Adrenal gland (tissue), 12 donors: ENCODE results near the gene ZYG11B. TPM values are rescaled to one million over a fixed set of nuclear protein-coding genes. Genes with fewer than 3 reads are reported as not detected.
"Not testable (repeated sequence)": the region's sequence is repeated elsewhere in the genome, so short reads cannot be mapped to it uniquely, and the experiment has no call there.

Experiments
- DNase-seq, 7 donors: peaks; one replicate each; pipeline ENCODE4 v3.0.0-alpha.2; 2019 to 2020
- H3K27ac ChIP-seq, 5 donors: fragments of 200-600 bp; sonication (generic) in 4 of 5; 1 replicate in 3 of 5; 2 replicates in 2 of 5; pipeline versions ENCODE4 v1.5.1 to v1.8.0; 2016 to 2020; ENCODE audit warnings: mild to moderate bottlenecking in 1 of 5
- H3K27me3 ChIP-seq: fragments of 200-600 bp; 2 replicates; pipeline ENCODE4 v1.8.0; 2021
- H3K36me3 ChIP-seq, 2 donors: fragments of 200-600 bp; replicated peaks in 1 of 2; 1 replicate in 1 of 2; 2 replicates in 1 of 2; pipeline versions ENCODE4 v1.5.1 to v1.8.0; 2018 to 2022
- H3K4me1 ChIP-seq, 2 donors: fragments of 200-600 bp; replicated peaks in 1 of 2; 1 replicate in 1 of 2; 2 replicates in 1 of 2; pipeline versions ENCODE4 v1.5.1 to v1.8.0; 2018 to 2021
- H3K4me3 ChIP-seq, 4 donors: fragments of 200-600 bp; sonication (generic) in 3 of 4; one replicate each; pipeline ENCODE4 v1.5.1; 2016 to 2018
- H3K9me3 ChIP-seq, 3 donors: fragments of 200-600 bp; sonication (generic) in 1 of 3; replicated peaks in 1 of 3; 1 replicate in 2 of 3; 2 replicates in 1 of 3; pipeline versions ENCODE4 v1.5.1 to v1.8.0; 2016 to 2021
- POLR2A ChIP-seq, 2 donors: fragments of 450-650 bp; IDR thresholded peaks; one replicate each; pipeline ENCODE4 v1.6.1; 2017; ENCODE audit warnings: antibody characterized with exemption in 2 of 2, mild to moderate bottlenecking in 2 of 2, moderate library complexity in 1 of 2
- WGBS, 4 donors: extraction: QIAGEN DNeasy Blood & Tissue Kit in 2 of 4; methylation state at CpG; one replicate each; pipeline versions ENCODE4 v1.1.5 to v1.1.7; 2013 to 2017; 5-methylcytosine and 5-hydroxymethylcytosine counted together
- intact Hi-C, 2 donors: fragments of 100-400 bp; cut with DNase I; formaldehyde crosslinking; loops; one replicate each; pipeline versions ENCODE4 v1.14.1 to v1.15.0; 2022 to 2023
- polyA plus RNA-seq, 3 donors: library from polyadenylated mRNA; stranded (reverse); fragments of 200-250 nt in 2 of 3; fragments of 350-450 nt in 1 of 3; fragmentation: Illumina TruSeq in 1 of 3; extraction: RNeasy Lipid Tissue Mini Kit (QIAGEN cat#74804) in 1 of 3; gene quantifications; one replicate each; pipeline ENCODE4 v1.2.3, GENCODE V29; 2013 to 2014
- total RNA-seq, 9 donors: library from RNA; depleted of rRNA in 4 of 9; stranded (reverse); fragments of >200 nt in 4 of 9; fragments of 120-200 nt in 1 of 9; fragmentation: NEBNext Ultra II Directional in 1 of 9; extraction: Animal tissue kit (Norgen Biotek cat#: 25700) in 1 of 9; gene quantifications; one replicate each; pipeline versions ENCODE4 v1.1.0 to v1.2.4, GENCODE V29; 2013 to 2023
- TF ChIP-seq, protein P1 (sequence below), 6 experiments: fragments of 450-650 bp in 4 of 6; fragments of 200-600 bp in 2 of 6; sonication (generic) in 1 of 6; IDR thresholded peaks; 1 replicate in 5 of 6; 2 replicates in 1 of 6; pipeline versions ENCODE4 v1.5.1 to v1.8.0; 2016 to 2021; ENCODE audit warnings: antibody characterized with exemption in 6 of 6, mild to moderate bottlenecking in 2 of 6, moderate library complexity in 1 of 6
- donor health status: healthy with polysubstance abuse.
- donor health status: Bipolar disorder and iron deficiency.
- donor health status: DM: yes; HTN: yes; CAD: no.
- donor health status: DM: no; HTN: no; CAD: no.
- donor health status: DM: no; HTN: no; CAD: no.
- donor health status: DM: yes; HTN: yes; CAD: no.

Gene ZYG11B
- total and polyA plus RNA-seq, 12 donors, result 4.5 to 63.5 (median 38.8) TPM

DNA sequence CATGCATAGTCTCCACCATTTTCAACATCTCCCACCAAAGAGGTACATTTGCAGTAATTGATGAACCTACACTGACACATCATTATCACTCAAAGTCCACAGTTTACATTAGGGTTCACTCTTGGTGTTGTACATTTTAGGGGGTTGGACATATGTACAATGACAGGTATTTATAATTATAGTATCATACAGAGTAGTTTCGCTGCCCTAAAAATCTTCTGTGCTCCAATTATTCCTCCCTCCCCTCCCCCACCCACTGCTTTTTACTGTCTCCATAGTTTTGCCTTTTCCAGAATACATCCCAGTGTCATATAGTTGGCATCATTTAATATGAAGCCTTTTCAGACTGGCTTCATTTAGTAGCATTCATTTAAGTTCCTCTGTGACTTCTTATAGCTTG, 41.7 kb upstream of the ZYG11B start:
- no peak overlapping the region for H3K4me3 ChIP-seq
- TF ChIP-seq POLR2A (IDR thresholded peaks at IDR 0.05), result no peak
- TF ChIP-seq, protein P1, sequence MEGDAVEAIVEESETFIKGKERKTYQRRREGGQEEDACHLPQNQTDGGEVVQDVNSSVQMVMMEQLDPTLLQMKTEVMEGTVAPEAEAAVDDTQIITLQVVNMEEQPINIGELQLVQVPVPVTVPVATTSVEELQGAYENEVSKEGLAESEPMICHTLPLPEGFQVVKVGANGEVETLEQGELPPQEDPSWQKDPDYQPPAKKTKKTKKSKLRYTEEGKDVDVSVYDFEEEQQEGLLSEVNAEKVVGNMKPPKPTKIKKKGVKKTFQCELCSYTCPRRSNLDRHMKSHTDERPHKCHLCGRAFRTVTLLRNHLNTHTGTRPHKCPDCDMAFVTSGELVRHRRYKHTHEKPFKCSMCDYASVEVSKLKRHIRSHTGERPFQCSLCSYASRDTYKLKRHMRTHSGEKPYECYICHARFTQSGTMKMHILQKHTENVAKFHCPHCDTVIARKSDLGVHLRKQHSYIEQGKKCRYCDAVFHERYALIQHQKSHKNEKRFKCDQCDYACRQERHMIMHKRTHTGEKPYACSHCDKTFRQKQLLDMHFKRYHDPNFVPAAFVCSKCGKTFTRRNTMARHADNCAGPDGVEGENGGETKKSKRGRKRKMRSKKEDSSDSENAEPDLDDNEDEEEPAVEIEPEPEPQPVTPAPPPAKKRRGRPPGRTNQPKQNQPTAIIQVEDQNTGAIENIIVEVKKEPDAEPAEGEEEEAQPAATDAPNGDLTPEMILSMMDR (IDR thresholded peaks at IDR 0.05), result no peak
- H3K4me1 ChIP-seq, result no peaks in the 10 kb centered on the region
- no peak for DNase-seq
- WGBS, 4 donors, result 86 to 96% (median 91%) methylated on average over 1 of the region's 1 CpG
- no peak overlapping the region for H3K27ac ChIP-seq
- no peaks in the 10 kb centered on the region for H3K27me3 ChIP-seq
- H3K9me3 ChIP-seq, result no peaks in the 10 kb centered on the region
- intact Hi-C loops, result loop anchor here (10.0 kb wide), 2 partner anchors 250 to 280 kb away; partner anchors contain the start of genes ORC1 (in 1 of the 2) and PRPF38A (in 1 of the 2)
- H3K36me3 ChIP-seq, result peaks cover 0 to 14% of the 10 kb centered on the region in 2 donors

DNA sequence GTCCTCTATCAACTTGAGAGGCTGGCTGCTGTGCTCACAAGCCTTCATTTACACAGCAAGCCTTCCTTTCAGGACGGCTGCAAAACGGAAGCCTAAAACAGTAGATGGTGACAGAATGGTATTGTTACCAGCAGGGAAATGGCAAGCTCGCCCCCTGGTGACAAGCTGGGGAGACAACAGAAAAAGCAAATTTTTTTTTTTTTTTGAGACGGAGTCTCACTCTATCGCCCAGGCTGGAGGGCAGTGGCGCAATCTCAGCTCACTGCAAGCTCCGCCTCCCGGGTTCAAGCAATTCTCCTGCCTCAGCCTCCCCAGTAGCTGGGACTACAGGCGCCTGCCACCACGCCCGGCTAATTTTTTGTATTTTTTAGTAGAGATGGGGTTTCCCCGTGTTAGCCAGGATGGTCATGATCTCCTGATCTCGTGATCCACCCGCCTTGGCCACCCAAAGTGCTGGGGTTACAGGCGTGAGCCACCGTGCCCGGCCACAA, 39.9 kb upstream of the ZYG11B start:
- TF ChIP-seq, protein P1 (IDR thresholded peaks at IDR 0.05), result peak; percentile 75 to 87 (median 82)
- intact Hi-C loops, result loop anchor here (10.0 kb wide), 2 partner anchors 252 to 282 kb away; partner anchors contain the start of genes ORC1 (in 1 of the 2) and PRPF38A (in 1 of the 2)
- Histone ChIP-seq H3K36me3 (peaks cover 0 to 25% of the 10 kb centered on the region in 2 donors), H3K27ac (peak overlapping the region in 1 of 5 donors; percentile 8)
- H3K4me1 ChIP-seq, H3K27me3 ChIP-seq, H3K9me3 ChIP-seq, H3K4me3 ChIP-seq: not testable (repeated sequence)
- WGBS, 4 donors, result 52 to 59% (median 56%) methylated on average over 16 to 17 of the region's 17 CpGs
- DNase-seq, result peak; percentile 68 to 88 (median 77)

DNA sequence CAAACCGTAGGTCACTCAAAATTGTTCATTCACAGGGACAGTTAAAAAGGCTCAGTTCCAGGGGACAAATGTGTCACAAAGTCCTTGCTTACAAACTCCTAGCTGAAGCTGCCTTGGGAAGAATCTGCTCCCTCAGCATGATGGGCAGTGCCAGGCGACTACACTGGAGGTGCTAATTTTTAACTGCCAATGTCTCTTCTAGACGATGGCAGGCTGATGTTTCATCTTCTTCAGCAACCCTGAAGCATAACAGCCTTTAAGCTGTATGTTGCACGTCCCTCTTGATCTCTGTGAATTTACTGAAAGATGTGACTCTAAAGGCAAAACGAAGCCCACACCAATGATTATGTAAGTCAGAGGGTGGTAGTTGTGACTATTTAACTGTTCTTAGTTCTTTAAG, 39.4 kb upstream of the ZYG11B start:
- 93 to 95% (median 94%) methylated on average over 5 of the region's 5 CpGs for WGBS, 4 donors
- no peak for DNase-seq
- peaks cover 0 to 30% of the 10 kb centered on the region in 2 donors for H3K36me3 ChIP-seq
- no peaks in the 10 kb centered on the region for H3K4me1 ChIP-seq
- no peaks in the 10 kb centered on the region for H3K9me3 ChIP-seq
- TF ChIP-seq POLR2A (IDR thresholded peaks at IDR 0.05), result no peak
- TF ChIP-seq, protein P1 (IDR thresholded peaks at IDR 0.05), result no peak
- H3K27ac ChIP-seq, result no peak overlapping the region
- H3K4me3 ChIP-seq, result no peak overlapping the region
- intact Hi-C loops, result loop anchor here (10.0 kb wide), 2 partner anchors 252 to 282 kb away; partner anchors contain the start of genes ORC1 (in 1 of the 2) and PRPF38A (in 1 of the 2)
- no peaks in the 10 kb centered on the region for H3K27me3 ChIP-seq

DNA sequence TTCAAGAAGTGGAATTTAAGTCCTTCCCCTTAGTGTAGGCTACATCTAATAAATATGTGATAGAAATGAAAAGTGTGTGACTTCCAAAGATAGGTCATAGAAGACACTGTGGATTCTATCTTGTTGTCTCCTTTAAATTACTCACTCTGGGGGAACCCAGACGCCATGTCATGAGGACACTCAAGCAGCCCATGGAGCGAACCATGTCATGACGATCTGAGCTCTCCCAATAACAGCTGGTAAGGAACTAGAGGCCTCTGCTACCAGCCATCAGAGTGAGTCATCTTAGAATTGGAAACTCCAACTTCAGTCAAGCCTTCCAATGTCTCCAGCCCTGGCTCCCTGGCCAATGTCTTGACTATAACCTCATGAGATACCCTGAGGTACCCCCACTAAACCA, 34.4 kb upstream of the ZYG11B start:
- no peaks in the 10 kb centered on the region for H3K27me3 ChIP-seq
- no peak for DNase-seq
- intact Hi-C loops, result no loop called here
- peaks cover under 1 to 1% of the 10 kb centered on the region in 2 donors for H3K4me1 ChIP-seq
- no peak overlapping the region for H3K4me3 ChIP-seq
- H3K36me3 ChIP-seq, result peaks cover 0 to 32% of the 10 kb centered on the region in 2 donors
- WGBS, 4 donors, result 87 to 97% (median 94%) methylated on average over 3 of the region's 3 CpGs
- no peaks in the 10 kb centered on the region for H3K9me3 ChIP-seq
- no peak overlapping the region for H3K27ac ChIP-seq
- TF ChIP-seq POLR2A (IDR thresholded peaks at IDR 0.05), result no peak
- TF ChIP-seq, protein P1 (IDR thresholded peaks at IDR 0.05), result no peak
